Mucosa of gallbladder (tissue), 1 donor: Measurements from ENCODE around the gene GRIK1. TPM values are rescaled to one million over a fixed set of nuclear protein-coding genes. Genes with fewer than 3 reads are reported as not detected.

ENCODE experiments used
- DNase-seq: peaks from one replicate; pipeline ENCODE4 v3.0.0-alpha.2; 2020; ENCODE audit warnings: low spot score
- total RNA-seq: library from RNA; stranded (reverse); gene quantifications from one replicate; pipeline ENCODE4 v1.2.1, GENCODE V29; 2021
- donor health status: DM: no; HTN: no; CAD: no.

Gene GRIK1
- total RNA-seq, 1 donor from 2014 or later: not detected

DNA sequence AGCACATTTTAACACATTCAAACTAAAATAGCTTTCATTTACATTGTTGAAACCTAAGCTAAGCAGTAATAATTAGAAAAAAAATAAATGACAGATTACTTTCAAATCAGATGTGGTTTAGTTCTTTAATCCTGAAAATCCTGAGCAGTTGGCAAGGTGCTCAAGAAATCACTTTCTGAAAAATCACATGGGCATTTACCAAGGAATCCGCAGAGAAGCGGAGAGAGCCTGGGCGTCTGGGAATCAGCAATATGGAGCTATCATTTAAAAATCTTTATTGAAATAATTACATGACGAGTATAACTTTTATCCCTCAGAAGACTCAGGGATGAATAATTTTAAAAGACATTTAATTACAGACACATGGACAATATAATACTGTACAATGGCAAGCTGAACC, 30.2 kb downstream of the GRIK1 start:
- no peak for DNase-seq

DNA sequence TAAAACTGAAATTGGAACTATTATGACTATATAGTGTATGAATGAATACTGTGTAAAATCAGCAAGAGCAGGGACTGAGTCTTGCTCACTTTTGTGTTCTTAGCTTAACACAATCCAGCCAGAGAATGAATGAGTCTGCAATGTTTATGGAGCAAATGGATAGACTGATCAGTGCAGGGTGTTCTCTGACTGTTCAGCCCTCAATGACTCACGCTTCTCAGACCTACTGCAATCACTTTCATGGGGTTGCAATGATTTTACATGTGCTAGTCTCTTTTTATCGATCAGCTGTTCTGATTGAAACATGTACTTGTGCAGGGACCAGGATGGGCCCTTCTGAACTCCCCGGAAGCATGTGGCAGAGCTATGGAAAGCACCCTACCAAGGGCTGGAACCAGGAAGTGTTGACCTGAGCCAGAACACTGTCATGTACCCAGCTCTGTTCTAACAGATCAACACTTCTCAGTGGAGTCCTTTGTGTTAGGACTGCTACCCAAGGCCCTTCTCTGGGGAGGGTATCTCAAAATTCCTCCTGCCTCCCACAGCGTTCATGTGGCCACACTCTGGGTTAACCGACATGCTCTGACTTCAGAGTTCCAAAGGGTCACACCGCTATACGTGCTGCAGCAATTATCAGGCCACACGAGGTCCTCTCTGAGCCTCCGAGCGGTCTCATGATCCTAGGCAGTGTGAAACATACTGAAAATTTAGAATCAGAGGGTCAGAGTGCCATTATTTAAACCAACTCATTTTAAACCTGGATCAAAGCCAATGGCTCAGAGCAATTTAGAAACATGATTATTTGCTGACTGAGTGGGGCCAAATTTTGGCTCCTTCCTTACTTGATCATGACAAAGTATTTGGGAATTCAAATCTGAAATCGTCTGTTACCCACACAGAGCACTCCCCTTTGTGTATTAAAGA, 35.2 kb downstream of the GRIK1 start:
- no peak for DNase-seq

DNA sequence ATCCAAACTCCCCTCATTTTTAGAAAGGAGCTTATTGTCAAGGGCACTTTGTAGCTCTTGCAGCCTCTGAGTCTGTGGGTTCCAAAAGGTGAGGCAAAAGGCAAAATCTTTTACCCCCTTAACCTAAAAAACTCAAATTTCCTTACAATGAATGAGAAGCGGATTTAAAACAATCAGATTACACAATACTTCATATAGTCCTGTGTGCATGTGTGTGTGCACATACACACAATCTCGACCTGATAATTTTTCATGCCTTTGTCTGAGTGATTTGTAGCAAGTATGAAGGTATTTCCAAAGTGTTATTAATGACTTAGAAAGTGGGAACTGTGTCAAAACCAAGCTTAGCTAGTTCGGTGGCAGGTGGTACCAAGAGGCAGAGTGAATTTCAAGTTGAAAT, 42.9 kb downstream of the GRIK1 start:
- DNase-seq: no peak

DNA sequence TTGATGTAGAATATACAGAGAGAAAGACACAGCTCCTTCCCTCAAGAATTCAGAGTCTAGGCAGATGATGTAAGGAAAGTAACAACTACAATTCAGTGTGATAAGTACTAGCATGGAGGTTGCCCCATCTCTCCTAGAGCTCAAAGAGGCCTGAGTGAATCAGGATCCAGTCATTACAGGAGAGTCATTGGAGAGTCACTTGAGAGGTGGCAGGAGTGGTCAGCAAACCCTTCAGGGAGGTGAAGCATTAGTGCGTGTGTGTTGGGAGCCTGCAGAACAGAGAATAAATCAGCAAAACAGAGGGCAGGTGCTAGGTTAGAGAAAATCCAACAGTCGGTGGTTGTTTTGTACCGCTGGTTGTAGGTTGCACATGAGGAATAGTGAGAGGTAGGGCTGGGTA, 46.1 kb downstream of the GRIK1 start:
- no peak for DNase-seq

DNA sequence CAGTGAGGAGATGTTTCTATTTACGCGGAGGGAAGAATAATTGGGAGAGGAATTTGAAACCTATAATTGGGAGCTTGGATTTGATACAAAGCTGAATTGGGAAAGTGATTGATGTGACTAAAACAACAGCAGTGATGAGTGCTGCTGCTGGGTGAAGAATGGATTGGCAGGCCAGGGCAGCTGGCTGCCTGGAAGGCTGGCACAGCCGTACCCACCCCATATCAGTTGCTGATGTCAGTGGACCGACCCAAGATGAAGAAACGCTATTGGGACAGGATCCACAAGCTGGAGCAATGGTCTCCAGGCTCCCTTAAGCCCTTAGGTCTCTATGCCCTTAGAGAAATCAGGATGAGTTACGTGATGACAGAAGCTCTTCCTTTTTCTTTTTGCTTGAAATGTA, 47.4 kb downstream of the GRIK1 start:
- no peak for DNase-seq

DNA sequence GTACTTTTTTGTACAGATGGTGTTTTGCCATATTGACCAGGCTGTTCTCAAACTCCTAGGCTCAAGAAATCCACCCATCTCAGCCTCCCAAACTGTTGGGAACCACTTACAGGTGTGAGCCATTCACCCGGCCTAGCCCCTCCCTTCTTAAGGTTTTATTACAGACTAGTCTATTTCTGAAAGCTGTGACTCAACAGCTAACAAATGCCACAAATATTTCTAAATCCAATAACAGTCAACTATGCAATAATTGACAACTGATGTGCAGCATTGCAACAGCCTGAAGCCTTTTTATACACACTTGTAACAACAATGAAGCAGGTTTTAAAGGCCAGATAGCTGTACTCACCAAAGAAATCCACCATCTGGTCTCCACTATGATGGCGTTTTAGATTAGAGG, 51.4 kb downstream of the GRIK1 start:
- DNase-seq: no peak

DNA sequence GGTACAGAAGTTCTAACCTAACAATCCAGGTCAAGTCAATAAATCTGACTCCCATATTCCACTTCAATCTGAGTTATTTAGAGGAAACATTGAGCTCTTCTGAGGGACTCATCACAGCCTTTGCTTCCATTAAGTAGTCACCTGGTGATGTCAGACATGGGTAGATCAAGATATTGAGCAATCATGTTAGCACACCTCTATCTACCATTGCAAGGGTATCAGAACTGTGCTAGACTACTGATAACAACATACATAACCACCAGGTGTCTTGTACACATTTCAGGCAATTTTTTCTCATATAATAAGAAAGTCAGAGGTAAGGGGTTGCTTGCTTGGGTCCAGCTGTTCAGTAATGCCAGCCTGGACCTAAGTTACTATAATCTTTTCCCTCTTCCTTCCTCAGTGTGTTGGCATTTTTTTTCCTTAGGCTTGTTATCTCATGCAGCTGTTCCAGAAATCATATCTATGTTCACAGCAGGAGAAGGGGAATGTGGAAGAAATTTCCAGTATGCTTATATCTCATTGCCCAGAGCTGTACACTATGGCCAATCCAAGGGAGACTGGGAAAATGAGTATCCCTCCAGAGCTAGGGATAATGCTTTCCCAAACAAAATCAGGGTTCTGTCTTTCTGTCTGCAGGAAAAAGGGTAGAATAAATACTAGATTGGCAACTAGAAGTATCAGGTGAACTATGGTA, 52.3 kb downstream of the GRIK1 start:
- DNase-seq: no peak

DNA sequence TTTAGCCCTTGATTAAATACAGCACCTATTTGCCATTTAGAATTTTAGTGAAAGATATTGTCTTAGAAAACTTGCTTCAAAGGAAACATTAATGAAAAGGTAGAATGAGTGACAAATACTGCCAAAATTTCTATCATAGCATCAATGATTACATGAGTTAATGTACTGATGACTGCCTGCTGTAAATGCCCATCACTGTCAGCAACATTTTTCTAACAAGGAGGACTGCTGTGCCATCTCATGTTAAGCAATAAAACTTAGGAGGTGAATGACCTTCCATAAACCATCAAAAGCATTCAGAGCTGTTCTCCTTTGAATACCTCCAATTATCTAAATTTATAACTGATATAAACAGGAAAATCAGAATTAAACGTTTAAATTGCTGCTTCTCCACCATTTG, 54.3 kb downstream of the GRIK1 start:
- no peak for DNase-seq

DNA sequence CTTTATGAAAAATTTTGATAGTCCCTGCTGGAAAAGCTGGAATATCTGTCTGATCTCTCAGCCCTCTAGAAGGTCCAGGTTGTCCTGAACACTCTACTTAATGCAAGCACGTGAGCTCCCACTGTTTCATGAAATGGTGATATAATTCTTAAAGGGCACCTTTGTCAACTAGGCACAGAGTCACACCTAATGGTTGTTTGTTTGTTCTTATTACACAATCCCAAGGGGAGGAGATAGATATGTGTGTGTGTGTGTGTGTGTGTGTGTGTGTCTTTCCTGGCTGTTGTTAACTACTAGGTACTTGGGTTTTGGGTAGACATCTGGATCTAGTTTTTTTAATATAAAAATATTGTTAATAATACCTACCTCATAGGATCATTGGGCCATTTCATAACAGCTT, 63.9 kb downstream of the GRIK1 start:
- no peak for DNase-seq

DNA sequence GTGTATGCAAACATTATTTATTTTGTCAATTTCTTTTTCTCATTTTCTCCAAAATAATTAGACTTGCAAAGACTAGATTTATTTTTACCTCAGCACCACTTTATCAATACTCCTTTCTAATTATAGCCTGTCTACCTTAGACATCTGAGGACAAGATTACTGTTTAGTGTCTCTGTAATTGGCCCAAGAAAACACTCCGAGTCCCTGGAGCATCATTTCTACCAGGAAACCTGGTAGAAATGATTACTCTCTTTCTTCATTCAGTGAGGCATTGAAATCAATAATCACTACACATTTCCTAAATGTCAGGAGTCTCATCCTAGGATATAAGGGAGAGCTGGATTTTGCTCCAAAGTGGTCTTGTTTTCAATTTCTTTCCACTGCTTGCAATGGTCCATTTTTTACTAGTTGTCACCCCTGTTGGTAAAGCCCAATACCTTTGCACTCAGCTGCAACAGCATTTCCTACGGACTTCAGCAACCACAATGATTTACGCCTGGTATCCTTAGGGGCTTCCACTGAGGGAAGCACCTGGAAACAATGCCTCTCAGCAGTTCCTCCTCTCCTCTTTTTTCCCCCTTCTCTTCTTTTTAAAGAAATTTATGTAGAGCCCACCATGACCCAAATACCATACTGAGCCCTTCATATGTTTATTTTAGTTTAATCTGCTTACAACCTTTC, 64.6 kb downstream of the GRIK1 start:
- no peak for DNase-seq

DNA sequence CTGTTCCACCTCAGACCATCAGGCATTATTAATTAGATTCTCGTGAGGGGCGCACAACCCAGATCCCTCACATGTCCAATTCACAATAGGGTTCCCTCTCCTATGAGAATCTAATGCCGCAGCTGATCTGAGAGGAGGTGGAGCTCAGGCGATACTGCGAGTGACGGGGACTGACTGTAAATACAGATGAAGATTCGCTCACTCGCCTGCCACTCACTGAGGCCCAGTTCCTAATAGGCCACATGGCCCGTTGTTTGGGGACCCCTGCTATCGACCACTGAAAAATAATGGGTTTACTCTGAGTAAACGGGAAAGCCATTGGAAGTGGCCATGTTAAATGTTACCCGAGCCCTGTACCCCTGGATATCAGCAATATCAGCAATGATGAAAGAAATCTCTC, 65.9 kb downstream of the GRIK1 start:
- DNase-seq: no peak

DNA sequence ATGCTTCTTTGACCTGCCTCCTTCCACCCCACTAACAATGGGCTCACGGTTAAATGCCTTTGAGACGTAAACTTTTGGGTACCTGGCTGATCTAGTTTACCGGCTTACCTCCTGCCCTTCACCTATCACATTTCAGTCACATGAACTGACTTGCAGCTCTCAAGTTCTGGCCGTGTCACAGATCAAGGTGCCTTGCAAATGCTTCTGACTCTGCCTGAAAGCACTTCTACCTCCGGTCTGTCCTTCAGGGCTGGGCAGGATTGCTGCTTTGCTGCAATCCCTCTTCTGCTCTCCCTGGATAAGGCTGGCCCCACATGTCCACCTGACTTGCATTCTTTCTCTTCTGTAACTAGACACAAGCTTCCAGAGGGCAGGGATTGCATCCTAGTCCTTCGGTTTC, 69.0 kb downstream of the GRIK1 start:
- DNase-seq: no peak

DNA sequence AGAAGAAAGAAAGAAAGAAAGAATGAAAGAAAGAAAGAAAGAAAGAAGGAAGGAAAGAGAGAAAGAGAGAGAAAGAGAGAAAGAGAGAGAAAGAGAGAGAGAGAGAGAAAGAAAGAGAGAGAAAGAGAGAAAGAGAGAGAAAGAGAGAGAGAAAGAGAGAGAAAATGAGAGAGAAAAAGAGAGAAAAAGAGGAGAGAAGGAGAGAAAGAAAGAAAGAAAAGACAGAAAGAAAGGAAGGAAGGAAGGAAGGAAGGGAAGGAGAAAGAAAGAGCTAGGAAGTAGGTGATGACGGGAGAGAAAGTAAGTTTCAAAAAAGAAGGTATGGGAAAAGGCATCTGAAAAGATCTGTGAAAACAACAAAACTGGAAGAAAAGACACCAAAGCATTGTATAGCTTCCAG, 72.0 kb downstream of the GRIK1 start:
- DNase-seq: no peak

DNA sequence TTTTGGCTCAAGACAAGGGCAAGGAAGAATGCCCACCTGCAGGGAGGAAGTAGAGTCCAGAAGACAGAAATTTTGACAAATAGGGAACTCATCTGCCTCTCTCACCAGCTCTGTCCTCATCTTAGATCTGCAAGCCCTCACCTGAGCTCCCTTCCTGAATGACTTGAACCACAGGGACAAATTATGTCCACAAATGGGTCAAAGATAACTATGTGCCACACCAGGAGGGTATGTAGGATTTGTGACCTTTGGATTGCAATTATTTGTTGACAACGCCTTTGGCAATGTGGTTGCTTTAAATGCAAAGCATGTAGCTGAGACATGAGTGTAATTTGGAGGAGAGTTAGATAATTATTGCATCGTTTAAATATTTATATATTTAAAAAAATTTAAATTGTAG, 79.5 kb downstream of the GRIK1 start:
- DNase-seq: no peak

DNA sequence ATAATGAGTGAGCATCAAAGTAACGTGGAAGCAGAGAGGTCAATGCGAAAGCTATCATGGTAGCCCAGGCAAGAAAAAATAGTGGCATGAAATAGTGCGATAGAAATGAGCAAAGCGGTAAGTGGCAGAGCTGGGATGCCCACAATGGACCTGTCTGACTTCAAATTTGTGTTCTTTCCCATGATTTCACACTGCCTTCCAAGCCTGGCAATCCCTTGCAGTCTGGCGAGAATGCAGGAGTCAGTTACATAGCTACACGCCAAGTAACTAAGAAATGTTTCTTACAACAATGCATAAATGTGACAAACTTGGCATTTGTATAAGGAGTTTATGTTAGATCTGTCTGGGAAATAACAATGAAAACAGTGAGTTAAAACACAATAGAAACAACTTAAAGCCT, 82.6 kb downstream of the GRIK1 start:
- DNase-seq: no peak

DNA sequence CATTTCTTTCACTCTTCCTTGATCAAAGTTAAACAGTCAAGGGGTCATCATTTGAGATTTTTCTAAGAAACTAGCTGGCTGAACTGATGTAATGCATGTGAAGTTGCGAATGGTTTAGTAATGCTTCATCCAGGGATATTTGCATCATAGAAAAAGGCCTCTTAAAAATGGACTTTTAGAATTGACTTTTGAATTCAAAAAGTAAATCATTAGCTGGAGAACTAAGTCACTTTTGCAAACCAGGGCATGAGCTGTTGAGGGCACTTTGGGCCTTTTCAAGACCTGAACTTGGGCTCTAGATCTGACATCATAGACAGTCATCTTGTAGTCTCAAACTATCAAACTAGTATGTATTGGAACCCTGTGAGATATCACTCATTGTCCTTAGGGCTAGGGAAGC, 85.0 kb downstream of the GRIK1 start:
- no peak for DNase-seq

DNA sequence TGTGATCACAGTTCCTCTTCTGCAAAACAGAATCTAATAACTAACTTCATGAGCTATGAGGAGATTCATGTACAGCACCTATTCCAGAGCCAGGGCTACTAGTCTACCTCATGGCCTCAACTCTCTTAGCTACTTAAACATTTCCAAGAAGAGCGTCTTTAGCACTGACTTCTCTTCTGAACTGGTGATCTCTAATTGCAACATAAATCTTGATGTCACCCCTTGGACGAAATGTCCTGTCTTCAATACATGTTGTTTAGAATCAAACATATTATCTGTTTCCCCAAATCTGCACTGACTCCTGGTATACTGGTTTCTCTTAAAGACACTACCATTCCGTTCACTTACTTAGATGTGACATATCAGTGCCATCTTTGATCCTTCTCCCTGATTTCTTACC, 88.2 kb downstream of the GRIK1 start:
- DNase-seq: no peak

DNA sequence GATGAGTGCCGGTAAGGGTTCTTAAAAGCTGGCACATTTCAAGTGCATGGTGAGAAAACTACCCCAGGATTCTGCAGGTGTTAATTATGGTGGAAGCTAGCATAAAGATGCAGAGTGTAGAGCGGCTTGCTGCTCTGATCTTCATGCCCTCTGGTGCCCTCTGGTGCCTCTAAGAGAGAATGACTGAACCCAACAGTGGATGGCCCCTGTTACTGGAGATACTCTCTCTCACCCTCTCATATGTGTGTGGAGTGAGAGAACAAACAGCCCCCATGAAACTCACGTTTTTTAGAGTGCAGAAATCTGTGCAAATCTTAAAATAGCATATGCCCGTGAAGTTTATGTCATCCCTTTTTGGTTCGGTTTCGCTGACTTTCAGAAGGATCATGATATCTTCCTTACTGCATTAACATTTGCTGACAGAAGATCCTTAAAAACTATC, 90.0 kb downstream of the GRIK1 start:
- peak; percentile 56 for DNase-seq

DNA sequence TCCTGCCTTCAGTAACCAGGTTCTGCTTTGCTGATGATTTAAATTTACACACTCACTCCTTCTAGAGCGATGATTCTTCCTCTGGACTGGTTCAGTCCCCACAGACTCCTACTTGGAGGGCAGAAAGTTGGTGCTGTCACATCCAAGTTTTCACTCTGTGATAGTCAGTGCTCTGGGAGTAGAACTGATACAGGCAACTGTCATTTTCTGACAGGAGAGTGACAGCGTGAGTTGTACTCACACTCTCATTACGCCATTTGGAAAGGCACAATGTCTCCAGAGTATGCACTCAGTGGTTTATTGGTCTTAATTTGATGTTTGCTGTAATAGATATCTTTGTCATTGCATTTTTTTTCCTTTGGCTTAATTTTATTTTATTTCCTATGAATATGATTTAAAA, 96.0 kb downstream of the GRIK1 start:
- no peak for DNase-seq

DNA sequence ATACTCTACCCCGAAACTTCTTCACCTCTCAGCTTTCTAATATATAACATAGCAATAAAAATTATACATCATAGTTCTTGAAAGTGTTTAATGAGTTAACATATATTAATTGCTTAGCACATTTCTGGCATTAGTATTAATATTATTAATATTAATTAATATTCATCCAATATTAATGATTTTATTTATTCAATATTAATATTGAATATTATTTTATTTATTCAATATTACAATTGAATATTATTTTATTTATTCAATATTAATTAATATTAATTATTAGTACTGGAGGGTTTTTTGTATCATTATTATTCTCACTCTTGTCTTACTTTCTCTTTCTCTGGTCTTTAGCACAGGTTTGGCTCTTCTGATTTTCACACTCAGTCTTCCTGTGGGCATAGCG, 105.2 kb downstream of the GRIK1 start:
- no peak for DNase-seq

DNA sequence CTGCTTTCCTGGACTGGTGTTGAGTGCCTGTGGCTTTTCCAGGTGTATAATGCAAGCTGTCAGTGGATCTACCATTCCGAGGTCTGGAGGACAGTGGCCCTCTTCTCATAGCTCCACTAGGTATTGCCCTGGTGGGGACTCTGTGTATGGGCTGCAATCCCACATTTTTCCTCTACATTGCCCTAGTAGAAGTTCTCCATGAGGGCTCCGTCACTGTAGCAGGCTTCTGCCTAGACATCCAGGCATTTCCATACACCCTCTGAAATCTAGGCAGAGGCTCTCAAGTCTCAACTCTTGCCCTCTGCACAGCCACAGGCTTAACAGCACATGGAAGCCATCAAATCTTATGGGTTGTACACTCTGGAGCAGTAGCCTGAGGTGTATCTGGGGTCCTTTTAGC, 107.6 kb downstream of the GRIK1 start:
- no peak for DNase-seq

DNA sequence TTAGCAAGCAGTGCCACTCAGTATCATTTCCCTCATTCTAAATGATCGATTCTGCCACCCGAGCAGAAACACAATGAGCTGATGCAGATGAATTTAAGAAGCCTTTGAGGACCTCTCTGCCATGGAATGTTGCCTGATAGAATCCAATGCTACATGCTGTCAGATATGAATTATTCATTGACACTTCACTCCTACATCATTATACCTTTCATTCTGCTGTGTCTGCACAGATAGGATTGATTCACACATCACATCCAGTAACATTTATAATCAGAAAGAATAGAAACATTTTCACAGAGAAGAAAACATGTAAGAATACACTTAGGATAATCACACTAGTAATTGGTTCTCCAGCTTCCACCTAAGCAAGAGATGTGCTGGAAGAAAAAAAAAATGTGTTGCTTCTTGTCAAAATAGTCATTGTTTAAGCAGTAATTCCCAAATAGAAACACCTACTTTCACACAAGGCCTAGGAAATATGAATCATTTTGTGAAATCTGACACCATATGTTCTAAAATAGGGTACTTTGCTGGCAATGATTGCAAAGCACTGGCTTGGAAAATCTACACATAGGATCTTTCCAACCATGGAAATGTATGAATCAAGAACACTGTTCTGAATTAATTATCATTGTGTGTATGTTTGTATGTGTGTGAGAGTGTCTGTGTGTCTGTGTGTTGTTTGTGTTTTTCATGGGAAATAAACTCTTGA, 110.1 kb downstream of the GRIK1 start:
- no peak for DNase-seq
